ENCODE data around the gene GALNT9. TPM values are rescaled to one million over a fixed set of nuclear protein-coding genes. Genes with fewer than 3 reads are reported as not detected.

GALNT9 gene
- total RNA-seq, 1 experiment from 2014 or later, result 2.6 TPM

DNA sequence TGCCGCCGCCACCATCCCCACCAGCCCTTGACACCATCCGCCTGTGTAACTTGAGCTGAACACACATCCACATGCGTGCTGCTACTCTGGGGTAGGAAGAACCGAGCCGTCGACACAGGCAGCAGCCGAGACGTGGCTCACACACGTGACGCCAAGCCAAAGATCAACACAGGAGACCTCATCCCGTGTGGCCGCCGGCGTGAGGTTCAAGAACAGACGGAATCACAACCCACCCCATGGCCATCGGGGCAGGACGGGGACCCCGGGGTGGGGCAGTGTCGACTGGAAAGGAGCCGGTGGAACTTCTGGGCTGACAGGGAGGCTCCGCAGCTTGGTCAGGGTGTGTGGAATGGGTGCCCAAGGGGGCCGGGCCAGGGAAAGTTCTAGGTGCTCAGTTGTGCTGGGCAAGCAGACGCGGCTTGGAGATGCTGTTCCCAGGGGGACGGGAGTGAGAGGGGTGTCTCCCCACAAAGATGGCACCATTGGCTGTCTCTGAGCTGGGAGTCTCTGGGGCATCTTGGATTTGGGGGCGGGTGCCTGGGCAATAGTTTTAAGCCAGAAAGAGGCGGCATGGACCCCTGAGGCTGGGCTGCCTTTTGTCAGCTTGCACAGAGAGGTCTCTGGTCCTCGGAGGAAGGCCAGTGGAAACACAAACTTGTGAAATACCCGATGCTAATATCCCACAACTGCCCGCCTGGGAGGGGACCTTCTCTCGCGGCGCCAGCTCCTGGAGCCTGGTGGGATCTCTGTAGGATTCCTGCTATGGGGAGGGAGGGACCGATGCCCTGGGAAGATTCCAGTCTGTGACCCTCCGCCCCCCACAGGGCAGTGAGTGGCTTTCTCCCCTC is 41.8 kb downstream of the GALNT9 start:
- Histone ChIP-seq H3K9me3 (ENCODE audit: control insufficient read depth in 1 of 2, insufficient read depth in 1 of 2, low read depth in 1 of 2, low read length in 2 of 2) (peaks cover 0 to 4% of the 10 kb centered on the region in 2 experiments; a peak in 1 of 4 replicates), H4K20me1 (ENCODE audit: insufficient read depth) (no peaks in the 10 kb centered on the region), H3K4me1 (ENCODE audit: control insufficient read depth in 1 of 2, insufficient read depth in 2 of 2, low read length in 2 of 2) (peaks cover 54 to 71% of the 10 kb centered on the region in 2 experiments), H3K4me3 (replicated peaks in 1 of 2; ENCODE audit: low read depth in 1 of 2, low read length in 2 of 2) (0 out of 4 replicates have a peak overlapping the region, but pooled peaks of 1 of the 2 experiments have one; percentile 55), H3K27me3 (ENCODE audit: insufficient read depth, low read length) (no peaks in the 10 kb centered on the region), H3K79me2 (ENCODE audit: insufficient read depth, low read length) (no peaks in the 10 kb centered on the region), H3K27ac (ENCODE audit: low read depth, low read length) (no peak overlapping the region), H3K4me2 (ENCODE audit: low read length) (peak overlapping the region; percentile 94), H3K9ac (ENCODE audit: low read length) (peak overlapping the region; percentile 62), H3K36me3 (ENCODE audit: control insufficient read depth in 1 of 2, insufficient read depth in 2 of 2, low read length in 2 of 2) (no peaks in the 10 kb centered on the region), H2AFZ (ENCODE audit: low read depth, low read length, poor library complexity, severe bottlenecking) (peak overlapping the region; percentile 26), H3K9me2 (ENCODE audit: insufficient read depth) (no peaks in the 10 kb centered on the region)
- TF ChIP-seq, protein P1, sequence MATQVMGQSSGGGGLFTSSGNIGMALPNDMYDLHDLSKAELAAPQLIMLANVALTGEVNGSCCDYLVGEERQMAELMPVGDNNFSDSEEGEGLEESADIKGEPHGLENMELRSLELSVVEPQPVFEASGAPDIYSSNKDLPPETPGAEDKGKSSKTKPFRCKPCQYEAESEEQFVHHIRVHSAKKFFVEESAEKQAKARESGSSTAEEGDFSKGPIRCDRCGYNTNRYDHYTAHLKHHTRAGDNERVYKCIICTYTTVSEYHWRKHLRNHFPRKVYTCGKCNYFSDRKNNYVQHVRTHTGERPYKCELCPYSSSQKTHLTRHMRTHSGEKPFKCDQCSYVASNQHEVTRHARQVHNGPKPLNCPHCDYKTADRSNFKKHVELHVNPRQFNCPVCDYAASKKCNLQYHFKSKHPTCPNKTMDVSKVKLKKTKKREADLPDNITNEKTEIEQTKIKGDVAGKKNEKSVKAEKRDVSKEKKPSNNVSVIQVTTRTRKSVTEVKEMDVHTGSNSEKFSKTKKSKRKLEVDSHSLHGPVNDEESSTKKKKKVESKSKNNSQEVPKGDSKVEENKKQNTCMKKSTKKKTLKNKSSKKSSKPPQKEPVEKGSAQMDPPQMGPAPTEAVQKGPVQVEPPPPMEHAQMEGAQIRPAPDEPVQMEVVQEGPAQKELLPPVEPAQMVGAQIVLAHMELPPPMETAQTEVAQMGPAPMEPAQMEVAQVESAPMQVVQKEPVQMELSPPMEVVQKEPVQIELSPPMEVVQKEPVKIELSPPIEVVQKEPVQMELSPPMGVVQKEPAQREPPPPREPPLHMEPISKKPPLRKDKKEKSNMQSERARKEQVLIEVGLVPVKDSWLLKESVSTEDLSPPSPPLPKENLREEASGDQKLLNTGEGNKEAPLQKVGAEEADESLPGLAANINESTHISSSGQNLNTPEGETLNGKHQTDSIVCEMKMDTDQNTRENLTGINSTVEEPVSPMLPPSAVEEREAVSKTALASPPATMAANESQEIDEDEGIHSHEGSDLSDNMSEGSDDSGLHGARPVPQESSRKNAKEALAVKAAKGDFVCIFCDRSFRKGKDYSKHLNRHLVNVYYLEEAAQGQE (IDR thresholded peaks at IDR 0.05; ENCODE audit: low read depth), result no peak
- TF ChIP-seq, protein P2, sequence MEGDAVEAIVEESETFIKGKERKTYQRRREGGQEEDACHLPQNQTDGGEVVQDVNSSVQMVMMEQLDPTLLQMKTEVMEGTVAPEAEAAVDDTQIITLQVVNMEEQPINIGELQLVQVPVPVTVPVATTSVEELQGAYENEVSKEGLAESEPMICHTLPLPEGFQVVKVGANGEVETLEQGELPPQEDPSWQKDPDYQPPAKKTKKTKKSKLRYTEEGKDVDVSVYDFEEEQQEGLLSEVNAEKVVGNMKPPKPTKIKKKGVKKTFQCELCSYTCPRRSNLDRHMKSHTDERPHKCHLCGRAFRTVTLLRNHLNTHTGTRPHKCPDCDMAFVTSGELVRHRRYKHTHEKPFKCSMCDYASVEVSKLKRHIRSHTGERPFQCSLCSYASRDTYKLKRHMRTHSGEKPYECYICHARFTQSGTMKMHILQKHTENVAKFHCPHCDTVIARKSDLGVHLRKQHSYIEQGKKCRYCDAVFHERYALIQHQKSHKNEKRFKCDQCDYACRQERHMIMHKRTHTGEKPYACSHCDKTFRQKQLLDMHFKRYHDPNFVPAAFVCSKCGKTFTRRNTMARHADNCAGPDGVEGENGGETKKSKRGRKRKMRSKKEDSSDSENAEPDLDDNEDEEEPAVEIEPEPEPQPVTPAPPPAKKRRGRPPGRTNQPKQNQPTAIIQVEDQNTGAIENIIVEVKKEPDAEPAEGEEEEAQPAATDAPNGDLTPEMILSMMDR (IDR thresholded peaks at IDR 0.05 in 2 of 3, conservative IDR thresholded peaks at IDR 0.05 in 1 of 3; ENCODE audit: borderline replicate concordance in 1 of 3, insufficient read depth in 1 of 3, low read depth in 2 of 3, low read length in 2 of 3), result no peak
- TF ChIP-seq RAD21 (IDR thresholded peaks at IDR 0.05; ENCODE audit: low read depth) (no peak), POLR2AphosphoS5 (IDR thresholded peaks at IDR 0.05; ENCODE audit: low read depth, low read length) (no peak), POLR2A (IDR thresholded peaks at IDR 0.05; ENCODE audit: borderline replicate concordance, extremely low read depth, insufficient read depth, insufficient read length) (no peak), EGR1 (IDR thresholded peaks at IDR 0.05; ENCODE audit: low read depth) (no peak), SIN3A (IDR thresholded peaks at IDR 0.05; ENCODE audit: low read depth) (no peak), FOSL1 (IDR thresholded peaks at IDR 0.05; ENCODE audit: low read depth) (no peak), ZFX (IDR thresholded peaks at IDR 0.05) (no peak), SRF (IDR thresholded peaks at IDR 0.05; ENCODE audit: low read depth) (no peak), ZNF274 (IDR thresholded peaks at IDR 0.05; ENCODE audit: low read depth, low read length) (no peak), CBX3 (IDR thresholded peaks at IDR 0.05; ENCODE audit: low read depth) (no peak), SP1 (IDR thresholded peaks at IDR 0.05; ENCODE audit: low read depth) (no peak), ELF1 (IDR thresholded peaks at IDR 0.05; ENCODE audit: borderline replicate concordance, low read depth) (no peak), EZH2 (IDR thresholded peaks at IDR 0.05) (no peak), YY1 (IDR thresholded peaks at IDR 0.05; ENCODE audit: extremely low read depth, insufficient replicate concordance, low read depth, low read length) (no peak), EZH2phosphoT487 (IDR thresholded peaks at IDR 0.05; ENCODE audit: borderline replicate concordance) (no peak), CEBPB (IDR thresholded peaks at IDR 0.05; ENCODE audit: low read depth) (no peak)
- TF ChIP-seq, protein P3, sequence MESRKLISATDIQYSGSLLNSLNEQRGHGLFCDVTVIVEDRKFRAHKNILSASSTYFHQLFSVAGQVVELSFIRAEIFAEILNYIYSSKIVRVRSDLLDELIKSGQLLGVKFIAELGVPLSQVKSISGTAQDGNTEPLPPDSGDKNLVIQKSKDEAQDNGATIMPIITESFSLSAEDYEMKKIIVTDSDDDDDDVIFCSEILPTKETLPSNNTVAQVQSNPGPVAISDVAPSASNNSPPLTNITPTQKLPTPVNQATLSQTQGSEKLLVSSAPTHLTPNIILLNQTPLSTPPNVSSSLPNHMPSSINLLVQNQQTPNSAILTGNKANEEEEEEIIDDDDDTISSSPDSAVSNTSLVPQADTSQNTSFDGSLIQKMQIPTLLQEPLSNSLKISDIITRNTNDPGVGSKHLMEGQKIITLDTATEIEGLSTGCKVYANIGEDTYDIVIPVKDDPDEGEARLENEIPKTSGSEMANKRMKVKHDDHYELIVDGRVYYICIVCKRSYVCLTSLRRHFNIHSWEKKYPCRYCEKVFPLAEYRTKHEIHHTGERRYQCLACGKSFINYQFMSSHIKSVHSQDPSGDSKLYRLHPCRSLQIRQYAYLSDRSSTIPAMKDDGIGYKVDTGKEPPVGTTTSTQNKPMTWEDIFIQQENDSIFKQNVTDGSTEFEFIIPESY (IDR thresholded peaks at IDR 0.05; ENCODE audit: extremely low read depth, insufficient replicate concordance, low read length), result no peak
- DNase-seq (ENCODE audit: low read depth, low spot score), result no peak
- ChIA-PET CTCF (no interaction called here), POLR2A (no interaction called here), RAD21 (ENCODE audit: low non-redundant PET in 1 of 2, low total read pairs in 2 of 2, uncharacterized antibody in 2 of 2, unreplicated experiment in 2 of 2) (no interaction called here)
- ATAC-seq, result no peak
- no TSS peak for BruUV-seq (replicated peaks)
- intact Hi-C loops (cut with micrococcal nuclease), result loop anchor here (5.0 kb wide), 2 partner anchors 70 to 105 kb away; no protein-coding TSS in a partner anchor

Measured in HCT116 (cell line).